Right renal pelvis (tissue), 4 donors: ENCODE measurements around the gene PIK3C3. TPM values are rescaled to one million over a fixed set of nuclear protein-coding genes. Genes with fewer than 3 reads are reported as not detected.

Experiments
- DNase-seq, 4 donors: peaks; one replicate each; pipeline ENCODE4 v3.0.0-alpha.2; 2013; ENCODE audit warnings: low read depth in 4 of 4, low spot score in 3 of 4, missing footprints in 1 of 4
- polyA plus RNA-seq, 4 donors: library from polyadenylated mRNA; unstranded; fragments of 120-200 nt; gene quantifications; one replicate each; pipeline ENCODE4 v1.2.1, GENCODE V29; 2013; ENCODE audit not compliant: insufficient read length in 4 of 4

The PIK3C3 gene
- polyA plus RNA-seq, 4 donors = 66.2 to 86.8 (median 78.4) TPM

DNA sequence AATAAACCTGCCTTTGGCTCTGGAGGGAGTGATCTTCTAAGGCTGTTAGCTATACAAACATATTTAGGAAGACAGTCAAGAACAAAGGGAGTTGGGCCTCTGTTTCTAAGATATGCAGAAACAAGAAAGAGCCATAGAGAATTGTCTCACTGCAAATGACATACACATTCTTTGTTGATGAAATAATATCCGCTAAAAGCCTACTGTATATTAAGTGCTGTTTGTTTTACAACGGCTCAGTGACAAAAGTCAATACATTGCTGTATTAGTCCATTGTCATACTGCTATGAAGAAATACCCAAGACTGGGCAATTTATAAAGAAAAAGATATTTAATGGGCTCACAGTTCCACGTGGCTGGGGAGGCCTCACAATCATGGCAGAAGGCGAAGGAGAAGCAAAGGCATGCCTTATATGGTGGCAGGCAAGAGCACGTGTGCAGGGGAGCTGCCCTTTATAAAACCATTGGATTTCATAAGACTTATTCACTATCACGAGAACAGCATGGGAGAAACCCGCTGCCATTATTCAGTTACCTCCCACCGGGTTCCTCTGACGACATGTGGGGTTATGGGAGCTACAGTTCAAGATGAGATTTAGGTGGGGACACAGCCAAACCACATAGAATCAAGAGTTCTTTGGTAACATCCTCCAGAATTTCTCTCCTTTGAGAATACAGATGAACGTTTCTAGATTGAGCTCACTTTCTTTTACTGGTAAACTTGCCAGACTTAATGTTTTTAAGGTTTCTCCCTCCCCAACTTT is 157.8 kb downstream of the PIK3C3 start:
- no peak for DNase-seq

DNA sequence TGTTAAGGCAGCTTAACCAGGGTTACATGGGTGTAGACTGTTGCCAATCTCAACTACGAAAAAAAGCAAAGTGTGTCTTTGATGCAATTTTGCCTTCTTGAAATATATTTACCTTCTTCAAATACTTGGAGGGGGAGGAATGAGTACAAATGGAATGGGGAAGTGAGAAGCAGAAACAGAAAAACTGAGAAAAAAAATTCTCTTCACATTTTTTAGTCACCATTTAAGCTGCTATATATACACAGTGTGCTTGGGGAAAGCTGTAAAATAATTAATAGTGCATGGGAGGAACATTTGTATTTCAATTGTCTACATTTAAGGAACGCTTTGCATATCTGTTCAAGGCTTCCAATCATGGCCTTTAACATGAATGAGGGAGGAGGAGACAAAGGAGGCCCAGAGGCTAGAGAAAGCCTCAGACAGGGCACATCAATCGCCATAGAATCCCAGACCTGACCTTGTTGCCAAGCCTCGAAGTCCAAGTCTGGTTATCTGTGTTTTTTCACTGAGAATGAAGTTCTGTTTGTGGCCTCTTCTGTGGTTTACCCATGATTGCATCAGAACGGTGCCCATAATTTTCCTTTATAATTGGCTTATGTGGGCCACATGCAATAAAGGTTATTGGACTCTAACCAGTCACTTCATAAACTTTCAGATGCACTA is 158.6 kb downstream of the PIK3C3 start:
- DNase-seq = no peak

DNA sequence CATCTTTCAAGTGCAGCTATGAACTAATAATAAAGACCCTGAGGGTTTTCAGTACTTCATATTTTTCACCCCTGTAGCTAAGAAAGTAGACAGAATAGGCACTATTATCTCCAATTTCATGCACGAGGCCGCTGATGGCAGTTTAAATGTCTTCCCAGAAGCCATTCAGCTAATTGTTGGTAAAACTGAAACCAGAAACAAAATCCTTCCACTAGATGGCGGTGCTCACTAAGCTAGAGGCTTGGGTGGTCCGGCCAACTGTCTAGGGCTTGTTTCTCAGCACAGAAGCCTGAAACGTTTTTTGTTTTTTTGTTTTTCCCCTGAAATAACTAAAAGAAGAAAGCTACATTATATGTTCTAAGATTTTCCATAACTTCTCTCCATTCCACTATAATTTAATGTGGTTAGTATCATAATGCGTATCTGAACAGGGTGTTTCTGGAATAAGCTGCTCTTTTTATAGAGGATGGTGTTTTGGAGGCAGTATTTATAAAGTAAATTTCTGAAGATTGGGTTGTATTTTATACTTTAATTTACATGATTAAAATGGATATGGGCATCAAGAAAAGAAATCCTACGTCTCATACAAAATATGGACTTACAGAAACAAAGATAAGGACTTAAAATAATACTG is 159.4 kb downstream of the PIK3C3 start:
- peak; percentile 78 to 83 (median 80) for DNase-seq

DNA sequence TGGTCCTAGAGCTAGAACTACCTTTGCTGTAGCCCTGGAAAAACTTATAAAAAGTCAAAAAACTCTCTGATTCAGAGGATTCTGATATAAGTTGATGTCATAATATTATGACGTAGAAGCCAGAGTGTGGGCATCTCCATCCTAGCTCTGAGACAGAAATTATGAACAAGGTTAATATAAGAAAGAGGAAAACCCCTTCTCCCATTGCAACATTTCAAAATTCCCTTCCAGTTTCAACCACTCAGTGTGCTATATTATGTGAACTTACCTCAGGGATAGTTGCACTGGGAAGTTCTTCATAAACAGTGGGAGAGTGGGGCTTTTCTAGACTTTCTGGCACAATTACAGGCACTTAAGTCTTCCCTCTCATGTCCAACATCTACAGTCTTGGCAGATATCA is 171.6 kb downstream of the PIK3C3 start:
- no peak for DNase-seq

DNA sequence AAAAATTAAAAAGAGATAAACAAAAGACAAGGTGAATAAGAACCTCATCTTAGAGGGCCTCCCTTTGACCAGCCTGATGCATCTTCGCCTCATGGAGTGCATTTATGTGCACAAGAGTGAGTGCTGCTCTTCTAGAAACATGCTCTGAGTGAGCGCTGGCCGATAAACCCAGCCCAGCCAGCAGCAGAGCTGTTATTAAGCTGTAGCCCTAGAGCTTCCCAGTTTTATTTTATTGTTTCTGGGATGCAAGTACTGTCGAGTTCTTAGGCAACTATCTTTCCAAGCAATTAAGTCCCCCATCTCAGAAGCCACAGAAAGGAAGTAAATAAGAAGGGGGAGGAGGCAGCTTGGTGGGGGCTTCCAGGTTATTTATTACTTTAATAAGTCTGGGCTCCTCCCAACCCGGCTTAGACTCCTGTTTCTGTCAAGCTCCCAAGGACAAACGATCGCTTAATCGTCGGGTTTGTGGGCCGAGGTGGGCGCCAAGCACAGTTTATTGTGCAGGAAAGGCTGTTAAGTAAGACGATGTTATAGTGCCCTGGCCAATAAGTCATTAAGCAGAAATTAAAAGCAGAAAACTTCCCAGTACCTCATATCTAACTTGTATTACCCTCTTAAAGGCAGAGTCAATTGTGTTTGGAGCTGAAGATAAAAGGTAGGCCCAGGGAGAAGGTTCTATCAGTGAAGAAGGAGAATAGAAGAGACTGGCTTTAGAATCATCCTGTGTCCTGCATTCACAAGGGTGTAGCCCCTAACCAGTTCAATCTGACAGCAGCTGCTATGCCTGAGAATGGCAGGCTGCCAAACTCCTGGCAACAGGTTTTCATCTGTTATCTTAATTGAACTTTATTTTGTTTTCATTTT is 176.3 kb downstream of the PIK3C3 start:
- peak; percentile 18 to 69 (median 50) for DNase-seq

DNA sequence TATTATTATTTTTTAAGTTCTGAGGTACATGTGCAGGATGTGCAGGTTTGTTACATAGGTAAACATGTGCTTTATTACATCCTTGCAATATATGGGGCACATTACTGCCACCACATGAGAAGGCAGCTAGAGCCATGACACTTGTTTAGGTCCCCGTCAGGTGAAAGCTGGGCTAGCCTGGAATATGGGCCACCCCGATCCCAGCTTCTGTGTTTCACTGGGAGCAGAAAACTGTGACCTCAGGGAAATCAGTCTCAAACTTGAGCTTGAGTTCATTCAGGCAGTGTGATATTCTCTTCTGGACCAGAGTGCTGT is 176.9 kb downstream of the PIK3C3 start:
- no peak for DNase-seq
